ENCODE measurements around the gene DOCK6.

DOCK6 gene

DNA sequence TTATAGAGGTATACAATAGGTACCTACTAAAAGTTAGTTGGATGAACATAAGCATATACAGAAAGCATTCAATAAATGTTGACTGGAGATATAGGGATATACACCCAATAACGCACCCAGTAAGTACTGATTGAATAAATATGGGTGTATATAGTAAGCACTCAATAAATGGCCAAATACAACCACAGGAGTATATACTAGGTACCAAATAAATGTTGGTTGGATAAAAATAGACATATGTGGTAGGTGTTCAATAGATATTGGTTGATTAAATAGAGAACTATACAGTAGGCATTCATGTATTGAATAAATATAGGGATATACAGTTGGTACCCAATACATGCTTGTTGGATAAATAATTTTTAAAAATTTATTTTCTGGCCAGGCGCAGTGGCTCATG is 13.5 kb downstream of the DOCK6 start:
- no peak for DNase-seq (ENCODE audit: low spot score)
- TF ChIP-seq, protein P1, sequence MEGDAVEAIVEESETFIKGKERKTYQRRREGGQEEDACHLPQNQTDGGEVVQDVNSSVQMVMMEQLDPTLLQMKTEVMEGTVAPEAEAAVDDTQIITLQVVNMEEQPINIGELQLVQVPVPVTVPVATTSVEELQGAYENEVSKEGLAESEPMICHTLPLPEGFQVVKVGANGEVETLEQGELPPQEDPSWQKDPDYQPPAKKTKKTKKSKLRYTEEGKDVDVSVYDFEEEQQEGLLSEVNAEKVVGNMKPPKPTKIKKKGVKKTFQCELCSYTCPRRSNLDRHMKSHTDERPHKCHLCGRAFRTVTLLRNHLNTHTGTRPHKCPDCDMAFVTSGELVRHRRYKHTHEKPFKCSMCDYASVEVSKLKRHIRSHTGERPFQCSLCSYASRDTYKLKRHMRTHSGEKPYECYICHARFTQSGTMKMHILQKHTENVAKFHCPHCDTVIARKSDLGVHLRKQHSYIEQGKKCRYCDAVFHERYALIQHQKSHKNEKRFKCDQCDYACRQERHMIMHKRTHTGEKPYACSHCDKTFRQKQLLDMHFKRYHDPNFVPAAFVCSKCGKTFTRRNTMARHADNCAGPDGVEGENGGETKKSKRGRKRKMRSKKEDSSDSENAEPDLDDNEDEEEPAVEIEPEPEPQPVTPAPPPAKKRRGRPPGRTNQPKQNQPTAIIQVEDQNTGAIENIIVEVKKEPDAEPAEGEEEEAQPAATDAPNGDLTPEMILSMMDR (IDR thresholded peaks at IDR 0.05; ENCODE audit: poor library complexity, severe bottlenecking) = no peak
- H3K4me1 ChIP-seq (ENCODE audit: insufficient read depth, poor library complexity, severe bottlenecking) = no peaks in the 10 kb centered on the region
- H3K27me3 ChIP-seq (ENCODE audit: insufficient read depth, poor library complexity, severe bottlenecking) = no peaks in the 10 kb centered on the region
- H3K4me3 ChIP-seq (ENCODE audit: severe bottlenecking) = no peak overlapping the region
- no peak overlapping the region for H3K27ac ChIP-seq (ENCODE audit: poor library complexity, severe bottlenecking)
- no peak for ATAC-seq (ENCODE audit: low read depth)
- no peaks in the 10 kb centered on the region for H3K9me3 ChIP-seq (ENCODE audit: severe bottlenecking)
- peaks cover 65% of the 10 kb centered on the region for H3K36me3 ChIP-seq (ENCODE audit: low read depth)

DNA sequence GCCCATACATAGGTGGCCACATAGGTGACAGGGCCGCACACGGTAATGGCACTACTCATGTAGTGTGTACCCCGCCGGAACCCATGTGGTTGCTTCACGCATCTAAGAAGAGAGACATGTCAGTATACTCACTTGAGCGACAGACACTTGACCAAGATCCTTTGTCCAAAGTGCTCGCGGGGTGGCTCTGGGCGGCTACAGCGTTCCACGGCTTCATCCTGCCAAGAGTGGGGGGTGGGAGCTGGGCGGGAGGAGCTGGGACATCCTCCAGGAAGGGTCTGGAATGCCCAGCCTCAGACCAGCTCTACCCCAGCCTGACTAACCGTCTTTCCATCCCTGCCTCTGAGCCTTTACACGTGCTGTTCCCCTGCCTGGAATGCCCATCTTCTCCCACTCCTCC is 14.4 kb downstream of the DOCK6 start:
- DNase-seq (ENCODE audit: low spot score) (no peak), ATAC-seq (ENCODE audit: low read depth) (no peak)
- H3K9me3 ChIP-seq (ENCODE audit: severe bottlenecking) = no peaks in the 10 kb centered on the region

DNA sequence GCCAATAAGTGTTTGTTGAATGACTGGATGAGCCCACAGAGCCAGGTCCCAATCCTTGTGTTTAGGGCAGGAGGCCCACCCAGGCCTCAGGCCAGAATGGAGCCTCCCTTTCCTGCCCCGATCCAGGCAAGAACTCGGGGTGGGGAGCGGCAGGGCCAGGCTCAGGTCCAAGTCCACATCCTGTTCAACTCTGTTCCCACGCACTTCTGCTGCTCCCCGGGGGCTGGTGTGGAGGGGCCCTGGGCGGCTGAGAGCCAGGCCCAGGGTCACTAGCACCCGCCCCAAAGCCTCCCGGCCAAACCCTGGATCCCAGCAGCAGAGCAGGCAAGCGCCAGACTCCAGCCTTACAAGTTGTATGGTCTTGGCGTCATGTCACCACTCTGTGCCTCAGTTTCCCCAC is 14.9 kb downstream of the DOCK6 start:
- peaks cover 69% of the 10 kb centered on the region for H3K36me3 ChIP-seq (ENCODE audit: low read depth)
- no peak overlapping the region for H3K27ac ChIP-seq (ENCODE audit: poor library complexity, severe bottlenecking)
- TF ChIP-seq, protein P1 (IDR thresholded peaks at IDR 0.05; ENCODE audit: poor library complexity, severe bottlenecking) = no peak
- H3K9me3 ChIP-seq (ENCODE audit: severe bottlenecking) = no peaks in the 10 kb centered on the region
- no peaks in the 10 kb centered on the region for H3K27me3 ChIP-seq (ENCODE audit: insufficient read depth, poor library complexity, severe bottlenecking)
- no peak for ATAC-seq (ENCODE audit: low read depth)
- DNase-seq (ENCODE audit: low spot score) = no peak
- H3K4me1 ChIP-seq (ENCODE audit: insufficient read depth, poor library complexity, severe bottlenecking) = no peaks in the 10 kb centered on the region
- H3K4me3 ChIP-seq (ENCODE audit: severe bottlenecking) = no peak overlapping the region

More for the DNA sequence above, 14.4 kb downstream of the DOCK6 start:
- Histone ChIP-seq H3K27me3 (ENCODE audit: insufficient read depth, poor library complexity, severe bottlenecking) (no peaks in the 10 kb centered on the region), H3K27ac (ENCODE audit: poor library complexity, severe bottlenecking) (no peak overlapping the region), H3K36me3 (ENCODE audit: low read depth) (peaks cover 67% of the 10 kb centered on the region), H3K4me3 (ENCODE audit: severe bottlenecking) (no peak overlapping the region), H3K4me1 (ENCODE audit: insufficient read depth, poor library complexity, severe bottlenecking) (no peaks in the 10 kb centered on the region)
- TF ChIP-seq, protein P1 (IDR thresholded peaks at IDR 0.05; ENCODE audit: poor library complexity, severe bottlenecking) = no peak

DNA sequence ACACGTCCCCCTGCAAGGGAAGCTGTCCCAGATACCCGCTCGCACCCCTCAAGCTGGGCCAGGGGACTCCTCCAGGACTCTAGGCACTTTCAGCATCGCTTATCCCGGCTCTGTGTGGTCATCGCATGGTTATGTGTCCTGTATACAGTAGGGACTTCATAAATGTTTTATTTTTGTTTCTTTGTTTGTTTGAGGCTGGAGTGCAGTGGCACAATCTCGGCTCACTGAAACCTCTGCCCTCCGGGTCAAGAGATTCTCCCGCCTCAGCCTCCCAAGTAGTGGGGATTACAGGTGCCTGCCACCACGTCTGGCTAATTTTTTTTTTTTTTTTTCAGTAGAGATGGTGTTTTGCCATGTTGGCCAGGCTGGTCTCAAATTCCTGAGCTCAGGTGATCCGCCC is 15.4 kb downstream of the DOCK6 start:
- Histone ChIP-seq H3K27ac (ENCODE audit: poor library complexity, severe bottlenecking) (no peak overlapping the region), H3K4me3 (ENCODE audit: severe bottlenecking) (no peak overlapping the region), H3K4me1 (ENCODE audit: insufficient read depth, poor library complexity, severe bottlenecking) (no peaks in the 10 kb centered on the region), H3K36me3 (ENCODE audit: low read depth) (peaks cover 69% of the 10 kb centered on the region), H3K27me3 (ENCODE audit: insufficient read depth, poor library complexity, severe bottlenecking) (no peaks in the 10 kb centered on the region), H3K9me3 (ENCODE audit: severe bottlenecking) (no peaks in the 10 kb centered on the region)
- TF ChIP-seq, protein P1 (IDR thresholded peaks at IDR 0.05; ENCODE audit: poor library complexity, severe bottlenecking) = no peak
- DNase-seq (ENCODE audit: low spot score) (no peak), ATAC-seq (ENCODE audit: low read depth) (no peak)

DNA sequence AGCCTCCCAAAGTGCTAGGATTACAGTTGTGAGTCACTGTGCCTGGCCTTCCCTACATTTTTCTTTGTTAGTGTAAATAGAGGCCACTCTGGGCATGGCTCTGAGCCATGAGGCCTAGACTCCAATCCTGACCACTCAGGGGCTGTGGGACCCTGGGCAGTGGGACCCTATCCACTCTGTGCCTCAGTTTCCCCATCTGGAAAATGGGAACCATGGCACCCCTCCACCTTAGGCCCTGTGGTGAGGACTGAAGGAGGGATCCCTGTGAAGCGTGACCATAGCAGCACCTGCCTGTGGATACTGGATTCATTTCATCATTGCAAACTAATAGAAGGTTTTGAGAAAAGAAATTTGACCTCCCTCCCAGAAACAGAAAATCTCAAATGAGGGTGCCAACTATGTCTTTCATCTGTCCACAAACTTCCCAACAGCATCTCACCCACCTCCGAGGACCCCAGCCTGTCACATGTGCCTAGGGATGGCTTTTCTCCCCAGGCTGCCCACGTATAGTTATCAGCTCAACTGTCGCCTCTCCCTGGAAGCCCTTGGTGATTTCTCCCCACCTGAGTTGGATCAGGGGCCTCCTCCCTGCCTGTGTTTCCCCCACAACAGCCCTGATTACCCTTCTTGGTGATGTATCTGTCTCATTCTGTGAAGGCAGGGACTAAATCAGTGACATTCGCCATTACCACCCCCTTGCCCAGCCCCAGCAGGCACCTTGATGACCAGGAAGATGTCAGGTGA is 17.3 kb downstream of the DOCK6 start:
- TF ChIP-seq, protein P1 (IDR thresholded peaks at IDR 0.05; ENCODE audit: poor library complexity, severe bottlenecking) = no peak
- H3K4me3 ChIP-seq (ENCODE audit: severe bottlenecking) = no peak overlapping the region
- H3K36me3 ChIP-seq (ENCODE audit: low read depth) = peaks cover 61% of the 10 kb centered on the region
- H3K27me3 ChIP-seq (ENCODE audit: insufficient read depth, poor library complexity, severe bottlenecking) = no peaks in the 10 kb centered on the region
- ATAC-seq (ENCODE audit: low read depth) (no peak), DNase-seq (ENCODE audit: low spot score) (no peak)
- H3K27ac ChIP-seq (ENCODE audit: poor library complexity, severe bottlenecking) = no peak overlapping the region
- H3K4me1 ChIP-seq (ENCODE audit: insufficient read depth, poor library complexity, severe bottlenecking) = no peaks in the 10 kb centered on the region
- no peaks in the 10 kb centered on the region for H3K9me3 ChIP-seq (ENCODE audit: severe bottlenecking)

Measured in RWPE2 (cell line).